Heart left ventricle (tissue), 13 donors: ENCODE measurements around the gene BFAR.
"Not testable (repeated sequence)": the region's sequence is repeated elsewhere in the genome, so short reads cannot be mapped to it uniquely, and the experiment has no call there.

Source experiments
- POLR2A ChIP-seq, 2 donors: fragments of 450-650 bp; IDR thresholded peaks; one replicate each; pipeline ENCODE4 v1.6.1; 2017; ENCODE audit warnings: antibody characterized with exemption in 2 of 2, mild to moderate bottlenecking in 2 of 2, moderate library complexity in 2 of 2
- TF ChIP-seq, protein P1 (sequence below), 12 donors: fragments of 200-600 bp; sonication (generic) in 4 of 12; IDR thresholded peaks; one replicate each; pipeline versions ENCODE4 v1.5.0 to v1.8.0; 2018 to 2022; ENCODE audit warnings: antibody characterized with exemption in 12 of 12, mild to moderate bottlenecking in 5 of 12
- donor health status: ischemic (EF 13 %, LVEDD 7.1; RV severe dilation, severe dysfunction).
- donor health status: DM: no; HTN: yes; CAD: no.
- donor health status: DM: no; HTN: no; CAD: no.
- donor health status: ischemic (EF 25% LVEDD 6.9; RV normal size, moderate dysfunction).
- donor health status: ischemic (EF 25% LVEDD 5.7; RV mildly dilated, moderate dysfunction).
- donor health status: ischemic (EF 35%, LVEDD 5.7; RV mildly dilated, moderate dysfunction).
- donor health status: nonischemic (EF 11% LVEDD 7.7; RV severe dilation, severe dysfunction).
- donor health status: DM: yes; HTN: yes; CAD: no.
- donor health status: PGD.
- donor health status: ischemic (EF 29% LVEDD 5.4; RV normal size, mild dysfunction).
- donor health status: nonischemic (EF 23%, LVEDD 6.1; RV moderate dilation, normal function).

DNA sequence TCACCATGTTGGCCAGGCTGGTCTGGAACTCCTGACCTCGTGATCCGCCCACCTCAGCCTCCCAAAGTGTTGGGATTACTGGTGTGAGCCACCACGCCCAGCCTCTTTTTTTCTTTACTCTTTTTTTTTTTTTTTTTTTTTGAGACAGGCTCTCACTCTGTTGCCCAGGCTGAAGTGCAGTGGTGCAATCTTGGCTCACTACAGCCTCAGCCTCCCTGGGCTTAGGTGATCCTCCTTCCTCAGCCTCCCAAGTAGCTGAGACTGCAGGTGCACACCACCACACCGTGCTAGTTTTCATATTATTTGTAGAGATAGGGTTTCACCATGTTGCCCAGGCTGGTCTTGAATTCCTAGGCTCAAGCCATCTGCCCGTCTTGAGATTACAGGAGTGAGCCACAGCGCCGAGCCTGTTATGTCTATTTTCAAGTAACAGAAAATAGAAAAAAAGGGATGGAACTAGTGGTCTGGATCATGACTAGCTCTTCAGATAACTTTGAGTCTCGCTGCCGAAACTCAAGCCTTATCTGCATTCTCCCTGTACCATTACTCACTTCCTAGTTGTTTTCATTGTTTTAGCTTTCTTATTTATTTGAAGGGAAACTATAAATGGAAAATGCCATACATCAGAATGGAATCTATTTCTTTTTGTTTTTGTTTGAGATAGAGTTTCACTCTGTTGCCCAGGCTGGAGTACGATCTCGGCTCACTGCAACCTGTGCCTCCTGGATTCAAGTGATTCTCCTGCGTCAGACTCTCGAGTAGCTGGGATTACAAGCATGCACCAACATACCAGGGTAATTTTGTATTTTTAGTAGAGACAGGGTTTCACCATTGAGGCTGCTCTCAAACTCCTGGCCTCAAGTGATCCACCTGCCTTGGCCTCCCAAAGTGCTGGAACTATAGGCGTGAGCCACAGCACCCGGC is 53.4 kb downstream of the BFAR start:
- not testable (repeated sequence) for TF ChIP-seq POLR2A (IDR thresholded peaks at IDR 0.05)
- TF ChIP-seq, protein P1, sequence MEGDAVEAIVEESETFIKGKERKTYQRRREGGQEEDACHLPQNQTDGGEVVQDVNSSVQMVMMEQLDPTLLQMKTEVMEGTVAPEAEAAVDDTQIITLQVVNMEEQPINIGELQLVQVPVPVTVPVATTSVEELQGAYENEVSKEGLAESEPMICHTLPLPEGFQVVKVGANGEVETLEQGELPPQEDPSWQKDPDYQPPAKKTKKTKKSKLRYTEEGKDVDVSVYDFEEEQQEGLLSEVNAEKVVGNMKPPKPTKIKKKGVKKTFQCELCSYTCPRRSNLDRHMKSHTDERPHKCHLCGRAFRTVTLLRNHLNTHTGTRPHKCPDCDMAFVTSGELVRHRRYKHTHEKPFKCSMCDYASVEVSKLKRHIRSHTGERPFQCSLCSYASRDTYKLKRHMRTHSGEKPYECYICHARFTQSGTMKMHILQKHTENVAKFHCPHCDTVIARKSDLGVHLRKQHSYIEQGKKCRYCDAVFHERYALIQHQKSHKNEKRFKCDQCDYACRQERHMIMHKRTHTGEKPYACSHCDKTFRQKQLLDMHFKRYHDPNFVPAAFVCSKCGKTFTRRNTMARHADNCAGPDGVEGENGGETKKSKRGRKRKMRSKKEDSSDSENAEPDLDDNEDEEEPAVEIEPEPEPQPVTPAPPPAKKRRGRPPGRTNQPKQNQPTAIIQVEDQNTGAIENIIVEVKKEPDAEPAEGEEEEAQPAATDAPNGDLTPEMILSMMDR (IDR thresholded peaks at IDR 0.05), result not testable (repeated sequence)
